GM19452 (cell line): ENCODE measurements around the gene ATP10A.

Source experiments
- ATAC-seq: cut with Tn5 transposase; IDR thresholded peaks from one replicate; pipeline ENCODE4 v1.9.1; 2021; ENCODE audit not compliant: unreplicated experiment

The ATP10A gene

GRCh38 chr15:25708391-25708790, 154.7 kb downstream of the ATP10A start:
- ATAC-seq = no peak

GRCh38 chr15:25707656-25708365, 155.3 kb downstream of the ATP10A start:
- no peak for ATAC-seq

DNA sequence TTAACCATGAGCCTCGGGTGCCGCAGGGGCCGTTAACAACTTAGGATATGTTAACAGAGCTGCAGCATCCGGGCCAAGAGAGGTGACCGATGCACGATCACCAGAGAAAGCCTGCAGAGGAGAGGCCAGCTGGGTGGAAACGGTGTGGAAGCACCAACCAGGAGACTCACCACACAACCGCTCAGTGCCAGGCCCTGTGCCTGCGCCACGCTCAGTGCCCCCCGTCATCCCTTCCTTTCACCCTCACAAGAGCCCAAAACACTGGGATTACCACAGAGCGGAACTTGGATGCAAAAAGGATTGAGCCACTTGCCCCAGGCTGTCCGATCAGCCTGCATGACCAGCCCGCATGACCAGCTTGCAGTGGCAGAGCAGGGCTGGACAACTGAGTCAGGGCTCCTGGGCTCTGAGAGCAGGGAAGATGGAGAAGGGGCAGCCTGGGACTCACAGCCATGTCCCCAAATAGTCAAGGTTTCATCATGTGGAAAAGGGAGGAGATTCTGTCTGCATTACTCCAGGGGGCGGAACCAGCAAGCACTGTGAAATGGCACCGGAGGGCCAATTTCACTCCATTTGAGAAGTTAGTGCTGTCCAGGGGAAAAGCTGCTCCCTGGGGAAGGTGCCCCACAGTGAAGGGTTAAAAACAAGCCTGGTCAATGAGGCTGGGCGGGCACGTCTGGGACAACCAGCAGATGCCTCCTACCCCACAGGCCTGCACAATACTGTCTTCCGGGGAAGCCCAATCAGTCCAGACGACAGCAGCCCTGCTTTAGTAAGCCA, 156.8 kb downstream of the ATP10A start:
- ATAC-seq = no peak

DNA sequence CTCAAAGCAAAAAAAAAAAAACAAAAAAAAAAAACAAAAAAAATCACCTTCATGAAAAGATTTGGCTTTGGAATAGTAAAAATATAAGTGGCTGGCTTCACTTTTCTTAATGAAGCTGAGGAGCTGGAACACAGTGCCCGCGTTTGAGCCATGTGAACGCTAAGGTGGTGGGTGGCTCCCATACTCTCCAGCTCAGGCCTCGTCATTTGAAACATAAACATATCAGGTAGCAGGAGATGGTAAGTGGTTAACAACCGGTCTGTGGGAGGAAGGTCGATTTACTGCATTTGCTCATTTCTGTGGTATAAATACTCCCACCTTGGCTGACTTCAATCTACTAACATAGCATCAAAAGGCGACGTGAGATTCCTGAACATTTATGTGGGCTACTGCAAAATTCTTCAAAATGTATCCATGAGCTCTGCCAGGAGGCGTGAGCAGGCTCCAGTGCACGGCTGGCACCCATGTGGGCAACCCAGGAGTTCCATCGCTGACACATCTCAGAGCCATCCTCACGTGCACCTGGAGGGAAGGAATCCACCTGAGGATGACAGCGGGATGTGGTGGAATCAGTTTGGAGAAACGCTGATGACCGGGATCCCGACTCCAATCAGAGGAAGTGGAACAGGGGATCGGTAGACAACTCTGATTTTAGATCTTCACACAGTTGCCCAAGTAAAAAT, 157.6 kb downstream of the ATP10A start:
- no peak for ATAC-seq

DNA sequence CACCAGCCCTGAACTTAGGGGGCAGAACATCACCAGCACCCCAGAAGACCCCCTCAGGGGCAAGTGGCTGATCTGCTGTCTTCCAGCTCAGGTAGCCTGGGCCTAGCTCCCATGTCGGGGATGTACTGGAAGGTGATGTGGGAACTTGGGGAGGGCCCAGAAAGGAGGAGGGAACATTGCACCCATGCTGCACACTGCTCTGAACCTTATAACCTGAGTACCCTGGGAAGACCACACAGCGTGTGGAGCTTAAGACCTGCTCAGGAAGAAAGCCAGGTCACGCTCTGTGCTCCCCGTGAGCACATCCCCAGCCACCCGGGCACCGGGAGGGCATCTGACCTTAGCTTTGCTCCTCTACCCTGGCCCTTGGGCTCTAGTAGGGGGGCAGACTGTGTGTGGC, 159.4 kb downstream of the ATP10A start:
- no peak for ATAC-seq

GRCh38 chr15:25701721-25702465, 161.2 kb downstream of the ATP10A start:
- no peak for ATAC-seq

- no peak for ATAC-seq
Measured at GRCh38 chr15:25700916-25701315, 162.2 kb downstream of the ATP10A start.

DNA sequence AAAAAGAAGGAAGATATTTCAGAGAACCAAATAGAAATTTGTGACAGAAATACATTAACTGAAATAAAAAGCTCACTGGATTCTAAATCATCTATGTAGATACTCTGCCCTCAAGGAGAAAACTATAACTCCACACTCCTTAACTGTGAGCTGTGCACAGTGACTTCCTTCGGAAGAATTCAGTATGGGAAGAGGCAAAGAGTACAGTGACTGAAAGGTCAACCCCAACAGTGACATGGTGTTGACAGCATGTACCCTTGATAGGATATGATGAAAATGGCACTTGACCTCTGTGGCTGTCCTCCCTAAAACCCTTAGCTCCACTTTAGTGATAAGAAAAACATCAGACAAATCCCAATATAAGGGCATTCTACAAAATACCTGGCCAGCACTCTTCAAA, 165.5 kb downstream of the ATP10A start:
- ATAC-seq = no peak

- no peak for ATAC-seq
Measured at GRCh38 chr15:25695875-25696760, 167.0 kb downstream of the ATP10A start.

DNA sequence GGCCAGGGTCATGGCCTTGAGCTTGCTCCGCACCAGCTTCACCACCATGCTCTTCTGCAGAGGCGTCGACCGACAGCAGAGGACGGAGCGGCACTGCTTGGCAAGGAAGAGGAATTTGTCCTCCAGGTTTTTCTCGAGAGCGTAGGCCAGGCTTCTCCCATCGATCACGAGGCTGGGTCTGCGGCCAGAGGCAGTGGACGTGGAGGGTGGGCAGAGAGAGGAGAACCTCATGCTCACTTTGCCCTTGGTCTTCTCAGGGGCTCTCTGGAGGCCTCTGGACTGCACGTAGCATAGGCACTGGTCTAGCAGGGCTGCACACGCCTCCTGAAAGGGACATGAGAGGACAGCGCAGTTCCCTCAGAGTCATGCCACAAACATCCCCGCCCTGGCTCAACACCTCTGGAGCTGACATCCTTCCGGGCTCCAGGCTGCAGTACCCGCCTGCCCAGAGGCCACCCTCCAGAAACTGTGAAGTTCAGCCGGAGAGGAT, 168.3 kb downstream of the ATP10A start:
- no peak for ATAC-seq

GRCh38 chr15:25694239-25694584, 168.9 kb downstream of the ATP10A start:
- ATAC-seq = no peak

- no peak for ATAC-seq
Measured at GRCh38 chr15:25693321-25694238, 169.5 kb downstream of the ATP10A start.

GRCh38 chr15:25691544-25692430, 171.3 kb downstream of the ATP10A start:
- no peak for ATAC-seq

DNA sequence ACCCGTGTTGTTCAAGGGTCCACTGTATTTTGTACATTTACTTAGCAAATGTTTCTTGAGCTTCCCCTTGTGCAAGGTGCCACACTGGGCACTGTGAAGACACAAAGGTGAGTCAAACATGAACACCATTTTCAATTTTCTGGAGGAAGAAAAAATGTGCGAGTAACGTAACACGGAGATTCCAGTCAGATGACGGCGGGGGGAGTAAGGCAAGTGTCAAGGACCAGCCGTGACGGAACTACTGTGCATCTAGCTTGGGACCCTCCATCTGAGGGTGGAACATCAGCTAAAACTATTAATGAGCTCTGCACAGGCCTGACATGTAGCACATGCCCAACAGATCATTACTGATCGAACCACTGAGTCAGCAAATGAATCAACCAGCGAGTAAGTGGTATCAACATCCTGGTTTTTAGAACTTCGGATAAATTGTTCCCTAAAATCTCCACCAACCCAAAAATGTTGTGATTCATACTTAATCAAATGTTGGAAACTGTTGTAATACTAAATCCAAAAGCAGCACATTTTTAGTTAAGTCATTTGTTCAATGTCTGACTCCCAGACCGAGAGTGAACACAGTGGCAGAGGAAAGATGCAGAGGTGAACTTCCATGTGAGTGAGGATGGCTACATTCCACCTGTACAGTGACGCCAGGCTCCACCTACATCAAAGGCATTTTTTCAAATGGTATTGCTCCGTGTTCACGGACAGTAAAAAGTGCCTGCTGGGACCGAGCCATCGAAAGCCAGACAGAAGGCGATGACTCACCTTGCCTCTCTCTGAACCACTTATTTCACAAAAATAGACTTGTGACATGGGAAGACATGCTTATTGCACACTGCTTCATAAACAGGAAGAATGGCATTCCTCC, 172.2 kb downstream of the ATP10A start:
- no peak for ATAC-seq

DNA sequence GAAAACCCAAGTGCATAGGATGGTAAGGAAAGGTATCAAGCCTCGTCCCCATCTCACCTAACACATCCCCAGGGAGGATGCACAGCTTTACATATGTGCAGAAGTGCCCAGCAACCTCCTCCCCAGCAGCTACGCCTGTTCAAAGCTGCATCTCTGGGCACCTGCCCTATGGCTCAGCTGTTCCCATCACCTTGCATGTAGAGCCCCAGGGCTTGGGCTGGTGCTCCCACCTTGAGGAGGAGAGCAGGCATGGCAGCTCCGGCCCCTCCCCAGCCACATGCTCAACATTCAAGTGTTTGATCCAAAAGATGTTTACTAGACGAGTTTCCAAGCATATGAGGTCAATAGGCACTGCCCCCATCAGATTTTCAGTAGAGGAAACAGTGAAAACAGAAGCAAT, 173.5 kb downstream of the ATP10A start:
- ATAC-seq = no peak

DNA sequence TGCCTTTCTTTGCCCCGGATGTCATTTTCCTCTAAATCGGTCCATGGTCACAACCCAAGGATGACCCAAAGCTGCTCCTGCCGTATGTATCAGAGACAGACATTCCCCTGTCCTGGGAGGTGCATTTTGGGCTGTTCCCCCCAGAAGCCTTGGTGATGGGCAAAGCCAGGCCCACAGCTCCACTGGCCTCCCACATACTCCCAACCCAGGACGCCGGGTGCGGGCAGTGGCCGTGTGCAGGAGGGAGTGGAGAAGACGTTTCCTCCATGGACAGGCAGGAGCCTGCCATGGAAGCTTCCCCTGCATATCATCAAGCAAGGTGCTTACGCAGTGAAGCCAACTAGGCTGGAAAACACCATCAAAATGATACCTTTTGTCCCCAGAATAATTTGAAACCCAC, 175.0 kb downstream of the ATP10A start:
- no peak for ATAC-seq

DNA sequence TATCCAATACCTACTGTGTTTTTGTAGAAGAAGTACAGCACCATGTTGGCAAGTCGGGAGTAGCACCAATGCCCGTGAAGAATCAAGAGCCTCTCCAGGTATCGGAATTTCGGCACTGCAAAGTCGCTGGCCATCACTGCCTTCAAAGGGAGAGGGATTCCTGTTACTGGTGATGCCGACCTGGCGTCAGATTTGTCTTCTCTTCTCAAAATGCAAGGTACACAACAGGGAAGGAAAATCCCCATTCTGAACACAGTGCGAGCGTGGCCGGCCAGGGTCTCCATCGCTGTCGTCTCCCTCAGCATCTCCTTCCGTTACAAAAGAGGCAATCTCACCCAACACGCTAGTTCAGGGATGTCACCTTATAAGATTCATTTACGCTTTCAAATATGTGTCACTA, 175.4 kb downstream of the ATP10A start:
- ATAC-seq = no peak
